ENCODE results near the gene GNG12. TPM values are rescaled to one million over a fixed set of nuclear protein-coding genes. Genes with fewer than 3 reads are reported as not detected.

Gene GNG12
- total RNA-seq, 1 donor from 2014 or later = 100 TPM

DNA sequence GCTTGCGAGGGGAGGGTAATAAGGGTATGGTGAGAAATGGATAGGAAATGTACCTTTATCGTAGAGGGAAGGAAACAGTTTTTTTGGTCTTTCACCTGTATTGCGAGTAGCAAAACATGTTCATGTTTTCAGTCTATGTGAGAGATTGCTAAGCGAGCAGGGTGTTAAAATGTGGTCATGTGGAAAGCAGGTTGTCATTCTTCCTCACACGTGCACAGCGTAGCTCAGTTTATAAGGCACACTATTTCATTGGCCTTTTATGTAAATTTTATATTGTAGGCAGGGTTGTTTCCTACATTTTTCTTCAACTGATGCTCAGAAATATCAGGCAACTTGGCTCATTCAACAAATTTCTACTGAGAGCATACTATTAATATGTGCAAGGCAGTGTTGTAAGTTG lies 18.5 kb upstream of the GNG12 start:
- DNase-seq (ENCODE audit: extremely low spot score, unreplicated experiment) = no peak
- Mint-ChIP-seq H3K9me3 (ENCODE audit: unreplicated experiment) (no peaks in the 10 kb centered on the region), H3K27ac (ENCODE audit: unreplicated experiment) (no peak overlapping the region), H3K4me1 (ENCODE audit: unreplicated experiment) (peaks cover 25% of the 10 kb centered on the region), H3K4me3 (ENCODE audit: unreplicated experiment) (no peak overlapping the region), H3K27me3 (ENCODE audit: unreplicated experiment) (no peaks in the 10 kb centered on the region), H3K36me3 (ENCODE audit: unreplicated experiment) (no peaks in the 10 kb centered on the region)
- TF ChIP-seq, protein P1, sequence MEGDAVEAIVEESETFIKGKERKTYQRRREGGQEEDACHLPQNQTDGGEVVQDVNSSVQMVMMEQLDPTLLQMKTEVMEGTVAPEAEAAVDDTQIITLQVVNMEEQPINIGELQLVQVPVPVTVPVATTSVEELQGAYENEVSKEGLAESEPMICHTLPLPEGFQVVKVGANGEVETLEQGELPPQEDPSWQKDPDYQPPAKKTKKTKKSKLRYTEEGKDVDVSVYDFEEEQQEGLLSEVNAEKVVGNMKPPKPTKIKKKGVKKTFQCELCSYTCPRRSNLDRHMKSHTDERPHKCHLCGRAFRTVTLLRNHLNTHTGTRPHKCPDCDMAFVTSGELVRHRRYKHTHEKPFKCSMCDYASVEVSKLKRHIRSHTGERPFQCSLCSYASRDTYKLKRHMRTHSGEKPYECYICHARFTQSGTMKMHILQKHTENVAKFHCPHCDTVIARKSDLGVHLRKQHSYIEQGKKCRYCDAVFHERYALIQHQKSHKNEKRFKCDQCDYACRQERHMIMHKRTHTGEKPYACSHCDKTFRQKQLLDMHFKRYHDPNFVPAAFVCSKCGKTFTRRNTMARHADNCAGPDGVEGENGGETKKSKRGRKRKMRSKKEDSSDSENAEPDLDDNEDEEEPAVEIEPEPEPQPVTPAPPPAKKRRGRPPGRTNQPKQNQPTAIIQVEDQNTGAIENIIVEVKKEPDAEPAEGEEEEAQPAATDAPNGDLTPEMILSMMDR (IDR thresholded peaks at IDR 0.05) = no peak

DNA sequence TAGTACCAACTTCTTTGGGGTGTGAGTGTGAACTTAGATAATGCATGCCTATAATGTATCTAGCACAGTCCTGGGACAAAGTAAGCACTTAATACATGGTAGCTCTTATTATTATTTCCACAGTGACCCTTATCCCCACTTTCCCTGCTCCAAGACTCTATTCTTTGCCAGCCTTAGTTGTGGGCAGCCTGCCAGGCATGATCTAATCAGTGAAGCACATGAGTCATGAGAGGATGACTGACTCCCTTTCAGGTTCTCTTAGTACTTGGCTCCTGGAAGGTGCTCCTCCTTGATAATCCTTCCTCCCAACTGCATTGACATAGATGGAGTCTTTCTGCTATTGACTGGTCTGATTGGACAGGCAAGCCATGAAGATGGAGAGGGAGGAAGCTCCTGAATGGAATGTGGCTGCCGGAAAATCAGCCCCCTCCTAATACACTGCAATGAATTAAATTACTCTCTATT lies 17.4 kb upstream of the GNG12 start:
- TF ChIP-seq, protein P1 (IDR thresholded peaks at IDR 0.05) = no peak
- no peak for DNase-seq (ENCODE audit: extremely low spot score, unreplicated experiment)
- H3K27me3 Mint-ChIP-seq (ENCODE audit: unreplicated experiment) = no peaks in the 10 kb centered on the region
- no peaks in the 10 kb centered on the region for H3K9me3 Mint-ChIP-seq (ENCODE audit: unreplicated experiment)
- peaks cover 17% of the 10 kb centered on the region for H3K4me1 Mint-ChIP-seq (ENCODE audit: unreplicated experiment)
- H3K27ac Mint-ChIP-seq (ENCODE audit: unreplicated experiment) = no peak overlapping the region
- no peaks in the 10 kb centered on the region for H3K36me3 Mint-ChIP-seq (ENCODE audit: unreplicated experiment)
- H3K4me3 Mint-ChIP-seq (ENCODE audit: unreplicated experiment) = no peak overlapping the region

DNA sequence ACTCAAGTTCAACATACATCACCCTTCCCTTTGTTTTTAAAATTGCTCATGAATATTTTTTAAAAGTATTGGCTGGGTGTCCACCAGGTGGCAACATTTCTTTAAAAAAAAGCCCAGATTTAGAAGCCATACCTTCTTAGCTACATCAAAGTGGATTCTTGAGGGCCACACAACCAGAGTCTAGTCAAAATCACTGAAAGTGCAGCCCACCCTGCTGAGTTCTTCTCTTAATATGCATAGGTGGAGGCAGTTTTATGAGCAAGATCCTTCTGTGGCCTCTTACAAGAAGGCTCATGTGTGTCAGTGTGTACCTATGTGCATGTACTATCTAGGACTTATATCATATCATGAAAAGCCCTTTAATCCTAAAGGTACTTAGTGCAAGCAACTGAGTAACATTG lies 16.9 kb upstream of the GNG12 start:
- Mint-ChIP-seq H3K4me1 (ENCODE audit: unreplicated experiment) (peaks cover 13% of the 10 kb centered on the region), H3K27me3 (ENCODE audit: unreplicated experiment) (no peaks in the 10 kb centered on the region), H3K4me3 (ENCODE audit: unreplicated experiment) (no peak overlapping the region), H3K36me3 (ENCODE audit: unreplicated experiment) (no peaks in the 10 kb centered on the region), H3K27ac (ENCODE audit: unreplicated experiment) (no peak overlapping the region), H3K9me3 (ENCODE audit: unreplicated experiment) (no peaks in the 10 kb centered on the region)
- no peak for DNase-seq (ENCODE audit: extremely low spot score, unreplicated experiment)
- TF ChIP-seq, protein P1 (IDR thresholded peaks at IDR 0.05) = peak; percentile 71

DNA sequence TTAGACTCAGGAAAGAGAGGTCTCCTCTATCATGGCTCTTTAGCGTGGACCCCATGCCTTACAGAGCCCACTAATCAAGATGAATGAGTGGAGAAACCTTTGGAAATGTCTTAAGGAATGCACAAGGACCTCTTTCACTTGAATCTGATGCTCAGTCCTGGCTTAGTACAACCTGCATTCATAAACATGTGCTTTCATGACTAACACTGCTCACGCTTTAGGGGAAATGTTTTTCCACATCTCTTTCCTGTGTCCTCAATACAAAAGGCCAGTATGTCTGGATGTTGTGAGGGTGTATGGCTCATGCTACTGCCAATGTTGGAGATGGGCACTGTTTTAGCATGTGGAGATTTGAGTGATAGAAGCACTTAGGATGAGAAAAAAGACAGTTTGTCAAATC lies 14.2 kb upstream of the GNG12 start:
- Mint-ChIP-seq H3K9me3 (ENCODE audit: unreplicated experiment) (no peaks in the 10 kb centered on the region), H3K36me3 (ENCODE audit: unreplicated experiment) (no peaks in the 10 kb centered on the region), H3K4me3 (ENCODE audit: unreplicated experiment) (no peak overlapping the region), H3K27me3 (ENCODE audit: unreplicated experiment) (no peaks in the 10 kb centered on the region), H3K27ac (ENCODE audit: unreplicated experiment) (no peak overlapping the region), H3K4me1 (ENCODE audit: unreplicated experiment) (peaks cover 17% of the 10 kb centered on the region)
- no peak for DNase-seq (ENCODE audit: extremely low spot score, unreplicated experiment)
- TF ChIP-seq, protein P1 (IDR thresholded peaks at IDR 0.05) = no peak

DNA sequence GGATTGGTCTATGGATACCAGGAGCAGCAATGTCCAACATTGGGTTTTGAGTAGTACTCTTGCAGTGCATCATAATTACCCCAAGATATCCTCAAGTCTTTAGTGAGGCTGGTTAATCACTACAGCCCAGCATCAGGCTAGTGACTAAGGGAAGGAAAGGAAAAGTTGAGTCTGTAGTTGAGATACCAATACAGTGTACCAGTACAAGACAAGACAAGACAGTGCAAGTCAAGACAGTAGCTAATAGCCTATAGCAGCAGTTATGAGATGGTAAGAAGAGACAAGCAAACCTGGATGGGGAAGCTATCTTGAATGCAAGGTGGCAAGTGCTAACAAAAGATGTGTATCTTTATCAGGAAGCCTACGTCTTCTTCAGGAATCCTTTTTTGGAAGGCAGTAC lies 13.3 kb upstream of the GNG12 start:
- TF ChIP-seq, protein P1 (IDR thresholded peaks at IDR 0.05) = no peak
- Mint-ChIP-seq H3K9me3 (ENCODE audit: unreplicated experiment) (no peaks in the 10 kb centered on the region), H3K4me3 (ENCODE audit: unreplicated experiment) (no peak overlapping the region), H3K27ac (ENCODE audit: unreplicated experiment) (no peak overlapping the region), H3K27me3 (ENCODE audit: unreplicated experiment) (no peaks in the 10 kb centered on the region), H3K4me1 (ENCODE audit: unreplicated experiment) (peaks cover 17% of the 10 kb centered on the region), H3K36me3 (ENCODE audit: unreplicated experiment) (no peaks in the 10 kb centered on the region)
- DNase-seq (ENCODE audit: extremely low spot score, unreplicated experiment) = no peak
